ENCODE measurements around the gene SLC35F3.
"Not testable (repeated sequence)": the region's sequence is repeated elsewhere in the genome, so short reads cannot be mapped to it uniquely, and the experiment has no call there.

The SLC35F3 gene

DNA sequence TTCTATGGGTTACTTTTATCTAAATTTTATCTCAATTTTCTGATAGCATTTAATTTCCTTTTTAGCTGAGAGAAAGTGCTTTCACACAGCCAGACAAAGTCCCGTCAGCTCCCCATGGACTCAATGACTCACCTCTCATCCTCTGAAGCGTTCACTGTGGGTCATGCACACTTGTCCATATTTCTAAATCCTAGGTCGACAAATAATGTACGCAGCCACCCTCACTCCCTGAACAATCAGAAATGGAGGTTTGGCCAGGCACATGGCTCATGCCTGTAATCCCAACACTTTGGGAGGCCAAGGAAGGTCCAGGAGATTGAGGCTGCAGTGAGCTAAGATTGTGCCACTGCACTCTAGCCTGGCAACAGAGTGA, 426.4 kb downstream of the SLC35F3 start:
- no peak for DNase-seq

DNA sequence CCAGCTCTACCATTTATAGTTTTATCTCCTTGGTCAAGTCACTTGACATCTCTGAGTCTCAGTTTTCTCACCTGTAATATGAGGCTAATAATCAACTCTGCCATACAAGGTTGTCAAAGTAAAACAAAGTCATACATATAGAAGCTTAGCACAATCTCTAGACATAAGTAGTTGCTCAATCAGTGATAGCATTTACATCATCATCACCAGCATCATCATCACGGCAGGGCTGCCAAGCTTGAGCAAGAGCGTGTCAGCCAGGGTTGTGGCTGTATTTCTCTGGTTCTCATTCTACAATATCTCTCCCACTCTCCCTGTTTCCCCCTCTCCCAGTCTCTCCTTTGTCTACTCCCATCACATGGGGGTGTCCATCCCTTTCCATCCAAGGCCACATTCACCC, 427.0 kb downstream of the SLC35F3 start:
- no peak for DNase-seq

DNA sequence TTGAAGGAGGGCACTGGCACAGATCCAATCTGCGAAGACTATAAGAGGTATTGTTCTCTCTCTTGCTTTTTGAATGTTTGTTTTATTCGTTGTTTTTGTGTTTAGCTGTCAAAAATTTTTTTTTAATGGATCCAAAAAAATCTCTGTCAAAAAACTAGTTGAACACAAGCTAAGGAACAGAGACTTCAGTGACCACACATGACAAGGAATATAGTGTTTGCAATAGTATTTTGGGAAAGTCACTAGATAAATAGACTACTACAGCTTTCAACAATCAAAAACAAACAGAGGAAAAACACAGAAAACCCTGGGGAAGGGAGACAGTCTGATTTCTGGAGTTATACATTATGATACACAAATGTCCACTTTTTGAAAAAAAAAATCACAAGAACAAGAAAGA, 431.9 kb downstream of the SLC35F3 start:
- DNase-seq: no peak

DNA sequence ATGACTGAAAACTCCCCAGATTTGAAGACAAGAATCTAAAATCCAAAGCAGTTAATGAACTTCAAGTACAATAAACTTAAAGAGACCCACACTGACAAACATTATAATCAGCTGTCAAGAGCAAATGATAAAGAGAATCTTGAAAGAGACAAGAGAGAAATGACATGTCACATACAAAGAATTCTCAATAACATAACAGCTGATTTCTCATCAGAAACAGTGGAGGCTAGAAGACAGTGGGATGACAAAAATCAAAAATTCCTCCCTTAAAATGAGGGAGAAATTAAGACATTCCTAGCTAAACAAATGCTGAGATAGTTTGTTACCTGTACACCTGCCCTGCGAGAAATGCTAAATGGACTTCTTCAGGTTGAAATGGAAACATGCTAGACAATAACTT, 432.8 kb downstream of the SLC35F3 start:
- DNase-seq: peak; percentile 24

DNA sequence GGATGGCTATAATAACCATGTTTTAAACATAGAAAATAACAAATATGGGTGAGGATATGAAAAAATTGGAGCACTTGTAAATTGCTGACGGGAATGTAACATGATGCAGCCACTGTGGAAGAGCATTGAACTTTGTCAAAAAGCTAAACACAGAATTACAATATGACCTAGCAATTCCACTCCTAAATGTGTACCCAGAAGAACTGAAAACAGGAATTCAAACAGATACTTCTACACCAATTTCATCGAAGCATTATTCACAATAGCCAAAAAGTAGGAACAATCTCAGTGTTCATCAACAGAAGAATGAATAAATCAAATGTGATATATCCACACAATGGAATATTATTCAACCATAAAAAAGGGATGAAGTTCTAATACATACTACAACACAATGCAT, 436.1 kb downstream of the SLC35F3 start:
- no peak for DNase-seq

DNA sequence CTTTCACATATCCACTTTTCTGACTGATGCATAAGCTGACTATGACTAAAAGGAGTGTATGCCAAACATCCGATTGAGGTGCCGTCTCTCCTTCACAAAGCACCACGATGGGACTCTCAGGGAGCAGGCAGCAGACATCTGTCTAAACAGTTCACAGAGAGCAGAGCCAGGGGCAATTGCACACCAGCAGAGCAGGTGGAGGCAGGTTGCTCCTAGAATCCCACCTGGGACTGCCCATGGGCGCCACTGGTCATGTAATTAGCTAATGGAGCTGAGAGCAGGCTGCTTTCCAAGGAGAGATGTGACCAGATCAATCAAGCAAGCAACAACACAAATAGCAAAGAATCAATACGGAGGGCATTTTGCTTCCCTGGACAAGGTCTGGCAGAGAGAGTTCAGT, 438.3 kb downstream of the SLC35F3 start:
- no peak for DNase-seq

DNA sequence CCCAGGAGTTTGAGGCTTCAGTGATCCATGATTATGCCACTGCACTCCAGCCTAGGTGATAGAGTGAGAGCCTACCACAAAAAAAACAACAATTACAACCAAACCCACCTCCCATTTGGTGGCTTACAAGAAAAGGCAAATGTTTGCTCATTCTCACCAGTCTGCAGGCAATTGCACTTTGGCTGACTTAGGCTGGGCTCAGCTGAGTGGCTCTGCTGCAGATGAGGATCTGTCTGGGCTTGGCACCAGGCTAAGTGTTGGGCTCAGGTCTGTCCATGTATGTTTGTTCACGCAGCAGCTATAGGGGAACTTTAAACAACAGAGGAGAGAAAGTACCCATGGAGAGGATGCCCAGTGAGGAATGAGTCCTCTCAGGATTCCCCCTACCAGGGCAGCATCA, 440.8 kb downstream of the SLC35F3 start:
- DNase-seq: no peak

DNA sequence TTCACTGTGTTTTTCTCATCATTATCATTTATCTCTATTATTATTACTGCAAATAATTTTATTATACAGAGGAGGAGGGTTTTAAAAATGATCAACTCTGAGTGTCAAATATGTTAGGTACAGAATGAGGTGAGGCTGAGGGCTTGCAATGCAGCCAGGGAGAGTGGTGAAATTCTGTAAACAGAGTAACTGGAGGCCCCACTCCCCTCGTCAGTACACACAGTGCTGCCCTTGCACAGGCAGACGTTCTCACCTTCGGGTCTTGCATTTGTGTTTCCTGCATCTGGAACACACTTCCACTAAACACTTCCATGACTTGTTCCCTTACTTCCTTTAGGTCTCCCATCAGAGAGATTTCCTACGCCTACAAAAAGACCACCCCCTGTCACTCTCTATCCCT, 444.5 kb downstream of the SLC35F3 start:
- no peak for DNase-seq

DNA sequence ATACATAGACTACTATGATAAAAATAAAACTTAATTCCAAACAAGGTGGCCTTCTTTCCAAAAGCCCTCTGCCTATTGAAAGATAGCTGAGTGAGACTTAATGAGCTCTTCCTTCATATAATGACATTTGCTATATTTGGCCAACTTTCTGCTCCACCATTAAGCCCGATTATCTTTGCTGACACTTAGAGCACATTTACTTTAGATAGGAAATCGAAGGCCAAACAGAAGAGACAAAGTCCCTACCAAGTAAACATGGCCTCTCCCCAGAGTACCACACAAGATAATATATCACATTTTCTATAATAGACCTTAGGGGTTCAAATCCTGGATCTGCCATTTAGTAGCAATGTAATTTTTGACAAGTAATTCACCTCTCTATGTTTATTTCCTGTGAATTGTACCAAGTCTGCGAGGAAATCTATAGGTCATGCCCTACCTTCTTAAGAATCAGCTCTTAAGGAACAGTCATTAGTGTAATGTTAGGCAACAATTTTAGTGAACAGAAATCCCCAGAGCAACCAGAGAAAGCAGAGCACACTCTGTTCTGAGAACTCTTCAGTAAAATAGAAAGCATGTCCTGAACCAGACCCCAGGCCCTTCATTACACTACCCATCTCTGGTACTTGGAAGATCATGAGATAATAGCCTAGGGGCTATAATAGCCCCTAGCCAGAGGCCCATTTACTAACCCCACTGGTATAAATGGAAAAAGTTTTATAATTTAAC, 451.5 kb downstream of the SLC35F3 start:
- DNase-seq: no peak

DNA sequence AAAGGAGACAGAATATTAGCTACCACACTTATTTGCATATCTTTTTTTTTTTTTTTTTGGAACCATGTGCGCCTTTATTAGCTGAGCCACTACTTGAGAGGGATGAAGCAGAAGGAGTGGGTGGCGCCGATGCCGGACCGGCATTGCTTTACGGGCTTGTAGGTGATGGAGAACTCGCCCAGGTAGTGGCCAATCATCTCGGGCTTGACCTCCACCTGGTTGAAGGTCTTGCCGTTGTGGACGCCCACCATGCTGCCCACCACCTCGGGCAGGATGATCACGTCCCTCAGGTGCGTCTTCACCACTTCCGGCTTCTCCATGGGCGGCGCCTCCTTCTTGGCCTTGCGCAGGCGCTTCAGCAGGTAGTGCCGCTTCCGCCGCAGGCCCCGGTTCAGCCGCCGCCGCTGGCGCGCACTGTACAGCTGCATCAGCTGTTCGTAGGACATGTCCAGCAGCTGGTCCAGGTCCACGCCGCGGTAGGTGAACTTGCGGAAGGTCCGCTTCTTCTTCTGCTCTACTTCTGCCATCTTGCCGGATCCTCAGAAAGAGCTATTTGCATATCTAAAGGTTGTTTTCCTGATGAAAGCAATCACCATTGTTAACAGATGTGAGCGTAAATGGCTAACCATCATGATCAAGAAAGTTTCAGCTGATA, 452.3 kb downstream of the SLC35F3 start:
- not testable (repeated sequence) for DNase-seq

DNA sequence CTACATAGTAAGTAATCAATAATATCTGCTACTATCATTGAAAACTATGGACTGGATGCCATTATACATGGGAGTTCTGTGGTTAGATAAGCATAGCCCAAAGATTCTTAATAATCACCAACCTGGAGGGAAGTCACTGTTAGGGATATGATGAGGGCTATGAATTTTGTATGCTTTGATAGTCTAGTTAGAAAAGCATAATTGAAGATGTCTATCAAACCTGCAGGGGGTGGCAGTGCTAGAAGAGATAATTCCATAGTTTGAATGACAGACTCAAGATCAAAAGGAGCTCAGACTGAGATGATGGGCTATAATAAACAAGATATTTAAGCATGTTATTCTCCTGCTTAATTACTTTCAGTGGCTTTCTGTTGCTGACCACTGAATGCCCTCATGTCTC, 453.4 kb downstream of the SLC35F3 start:
- no peak for DNase-seq

DNA sequence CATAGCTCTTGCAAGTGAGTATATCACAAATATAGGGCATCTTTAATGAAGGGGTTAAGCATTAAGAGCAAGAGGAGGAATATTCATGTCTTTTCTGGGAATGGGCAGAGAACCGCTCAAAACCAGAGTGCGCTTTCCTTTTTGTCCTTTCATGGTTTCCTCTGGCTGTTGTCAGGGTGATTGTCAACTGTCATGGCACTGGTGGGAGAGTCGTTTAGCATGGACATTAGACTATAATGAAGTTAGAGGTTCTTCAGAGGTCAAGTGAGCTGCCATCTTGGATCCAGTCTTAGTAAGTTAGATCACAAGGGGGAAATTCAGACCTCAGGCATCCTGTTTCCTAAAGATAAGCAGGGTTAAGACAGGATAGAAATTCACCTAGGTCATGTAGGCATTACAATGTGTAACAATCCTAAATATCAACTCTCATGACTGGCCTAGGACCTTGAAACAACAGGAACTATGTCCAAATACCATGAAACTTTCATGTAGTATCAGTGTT, 456.7 kb downstream of the SLC35F3 start:
- peak; percentile 29 for DNase-seq

DNA sequence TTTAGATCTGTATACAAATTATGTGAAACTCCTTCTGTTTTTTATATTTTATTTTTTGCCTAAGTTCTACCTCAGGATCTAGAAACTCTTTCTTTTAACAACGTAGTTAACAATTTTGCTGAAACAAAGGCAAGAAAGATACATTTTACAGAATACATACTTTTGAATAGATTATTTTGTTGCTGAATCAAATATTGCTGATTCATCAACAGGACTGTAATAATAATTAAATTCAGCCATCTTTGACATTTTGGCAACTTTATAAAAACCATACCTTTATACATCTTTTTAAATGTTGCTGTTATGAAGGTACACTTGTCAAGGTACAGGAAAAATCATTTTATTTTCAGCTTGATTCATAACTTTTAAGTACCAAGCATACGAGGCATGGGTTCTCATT, 458.1 kb downstream of the SLC35F3 start:
- DNase-seq: no peak

DNA sequence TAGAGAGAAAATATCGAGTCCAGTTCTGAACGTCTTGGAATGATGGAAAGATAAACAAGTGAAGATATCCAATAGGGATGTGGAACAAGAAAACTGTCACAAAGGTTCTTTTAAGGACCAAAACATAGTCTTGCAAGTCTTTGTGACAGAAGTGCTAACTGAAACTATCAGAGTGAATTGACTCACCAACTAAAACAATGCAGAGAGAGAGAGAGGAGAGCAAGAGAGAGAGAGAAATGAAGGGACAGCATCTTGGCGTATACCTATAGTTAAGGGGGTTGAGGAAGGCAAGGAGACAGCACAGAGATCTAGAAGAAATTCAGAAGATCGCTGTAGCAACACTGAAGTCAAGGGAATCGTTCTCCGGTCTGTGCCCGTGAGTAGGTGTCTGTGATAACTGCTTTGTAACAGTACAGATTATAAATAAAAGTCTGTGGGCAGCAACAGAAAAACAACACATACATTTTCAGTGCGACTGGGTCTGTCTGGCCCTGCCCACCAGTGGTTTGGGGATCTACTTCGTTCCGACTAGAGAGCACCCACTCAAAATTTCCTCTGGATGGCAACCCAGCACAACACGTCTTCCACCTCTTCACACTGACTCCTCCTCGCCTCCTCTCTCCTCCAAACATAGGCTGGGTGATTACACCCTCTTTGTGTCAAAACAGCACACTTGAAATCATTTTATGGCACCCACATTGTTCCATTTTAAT, 464.0 kb downstream of the SLC35F3 start:
- DNase-seq: no peak

DNA sequence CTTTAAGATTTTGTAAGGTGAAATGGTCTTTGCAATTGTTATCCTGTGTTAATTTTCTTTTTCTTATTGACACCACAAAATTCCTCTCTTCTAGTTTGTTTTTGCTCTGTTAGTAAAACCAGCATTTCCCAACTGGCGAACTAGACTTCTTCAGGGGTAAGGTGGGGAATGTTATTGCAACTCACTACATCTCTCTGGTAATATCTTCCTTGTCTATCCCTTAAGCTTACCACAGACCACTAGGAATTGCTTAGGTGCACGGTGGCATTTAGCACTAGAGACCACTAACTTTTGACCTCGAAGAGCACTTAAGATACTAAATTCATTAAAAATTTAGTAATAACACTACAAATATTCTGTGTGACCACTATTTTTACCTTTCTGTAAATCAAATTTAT, 464.6 kb downstream of the SLC35F3 start:
- DNase-seq: no peak

DNA sequence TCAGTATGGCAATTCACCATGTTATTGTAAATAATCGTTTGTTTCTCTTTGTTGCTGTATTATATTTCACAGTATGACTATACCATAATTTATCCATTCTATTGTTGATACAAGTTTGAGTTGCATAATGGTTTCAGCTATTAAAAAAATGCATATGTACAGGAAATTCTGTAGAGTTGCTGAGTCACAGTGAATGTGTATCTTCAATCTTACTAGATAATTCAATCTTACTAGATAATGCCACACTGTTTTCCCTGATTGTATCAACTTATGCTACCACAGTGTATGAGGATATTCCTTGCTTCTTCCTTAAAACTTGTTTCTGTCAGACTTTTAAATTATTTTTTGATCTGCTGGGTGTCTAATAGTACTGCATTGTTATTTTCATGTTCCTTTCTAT, 465.3 kb downstream of the SLC35F3 start:
- peak; percentile 48 for DNase-seq

DNA sequence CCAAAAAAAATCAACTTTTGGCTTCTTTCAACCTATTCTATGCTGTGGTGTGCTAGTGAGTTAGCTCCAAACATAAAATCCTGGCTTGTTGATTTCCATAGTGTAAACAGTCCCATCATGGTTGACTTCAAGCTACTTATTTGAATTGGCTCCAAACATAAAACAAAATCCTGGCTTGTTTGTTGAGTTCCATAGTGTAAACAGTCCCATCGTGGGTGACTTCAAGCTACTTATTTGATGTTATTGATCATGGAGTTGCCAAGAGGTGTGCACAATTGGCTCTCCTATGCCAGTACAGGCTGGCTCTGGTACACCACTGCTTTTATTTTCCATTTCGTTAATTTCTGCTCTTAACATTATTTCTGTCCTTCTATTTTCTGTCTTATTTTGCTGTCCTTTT, 466.9 kb downstream of the SLC35F3 start:
- DNase-seq: no peak

DNA sequence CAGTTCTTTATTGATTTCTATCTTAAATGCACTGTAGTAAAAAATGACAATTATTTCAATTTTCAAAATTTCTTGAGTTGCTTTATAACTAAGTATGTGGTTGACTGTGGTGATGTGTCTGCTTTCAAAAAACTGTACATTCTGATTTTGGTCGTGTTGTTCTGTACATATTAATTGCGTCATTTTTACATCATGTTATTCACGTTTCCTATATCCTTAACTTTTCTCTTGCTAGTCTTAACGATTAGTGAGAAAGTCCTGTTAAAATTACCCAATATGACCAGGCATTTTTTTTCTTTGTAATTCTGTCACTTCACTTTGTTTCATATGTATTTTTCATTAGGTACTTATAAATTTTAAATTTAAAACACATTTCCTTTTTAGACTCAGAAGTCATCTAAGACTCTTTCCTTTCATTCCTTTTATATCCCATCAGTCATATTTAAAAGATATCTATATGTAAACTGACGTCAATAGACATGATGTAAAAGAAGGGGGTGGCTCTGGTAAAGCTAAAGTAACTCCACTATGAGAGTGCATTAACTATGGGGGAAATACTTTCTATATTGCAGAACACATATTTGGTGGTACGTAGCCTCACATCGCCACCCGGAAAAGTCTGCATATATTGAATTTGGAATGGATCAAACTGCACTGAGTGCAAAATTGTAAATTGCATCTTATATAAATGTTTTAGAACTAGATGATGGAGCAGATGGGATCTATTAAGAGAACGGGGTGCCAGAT, 467.7 kb downstream of the SLC35F3 start:
- peak; percentile 50 for DNase-seq

DNA sequence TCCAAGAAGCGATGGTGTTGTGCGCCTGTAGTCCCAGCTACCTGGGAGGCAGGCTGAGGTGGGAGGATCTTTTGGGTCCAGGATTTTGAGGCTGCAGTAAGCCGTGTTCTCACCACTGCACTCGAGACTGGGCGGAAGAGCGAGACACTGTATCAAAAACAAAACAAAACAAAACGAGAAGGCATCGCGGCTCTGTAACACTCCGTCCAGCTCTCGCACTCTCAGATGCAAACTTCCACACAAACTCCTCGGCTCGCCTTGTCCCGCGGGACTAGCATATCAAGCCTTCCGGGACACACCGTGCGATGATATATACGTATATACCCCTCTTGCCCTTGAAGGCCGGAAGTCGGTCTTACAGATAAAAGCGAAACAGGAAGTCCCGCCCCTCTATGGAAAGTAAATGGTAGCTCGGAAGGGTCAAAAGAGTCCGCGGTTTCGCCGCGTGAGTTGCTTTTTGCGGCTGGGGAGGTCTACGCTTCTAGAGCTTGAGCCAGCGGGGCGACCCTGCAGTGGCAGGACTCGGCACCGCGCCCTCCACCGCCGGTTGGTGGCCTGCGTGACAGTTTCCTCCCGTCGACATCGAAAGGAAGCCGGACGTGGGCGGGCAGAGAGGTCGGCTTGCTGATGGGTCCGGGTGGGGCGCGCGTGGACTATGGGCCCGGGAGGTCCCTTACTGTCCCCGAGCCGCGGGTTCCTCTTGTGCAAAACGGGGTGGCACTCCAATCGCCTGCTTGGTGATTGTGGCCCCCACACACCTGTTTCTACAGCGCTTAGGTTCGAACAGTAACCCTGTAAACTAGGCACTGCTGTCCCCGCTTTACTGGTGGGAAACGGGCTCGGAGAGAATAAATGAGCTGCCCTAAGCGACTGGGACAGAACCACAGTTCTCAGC, 468.8 kb downstream of the SLC35F3 start, which contains the start of gene COA6:
COA6 (plus strand) TSS at position 393 of the 895 bp plus-strand sequence; CDS start at position 404, 11 bp downstream.
- peak; percentile 99 for DNase-seq

DNA sequence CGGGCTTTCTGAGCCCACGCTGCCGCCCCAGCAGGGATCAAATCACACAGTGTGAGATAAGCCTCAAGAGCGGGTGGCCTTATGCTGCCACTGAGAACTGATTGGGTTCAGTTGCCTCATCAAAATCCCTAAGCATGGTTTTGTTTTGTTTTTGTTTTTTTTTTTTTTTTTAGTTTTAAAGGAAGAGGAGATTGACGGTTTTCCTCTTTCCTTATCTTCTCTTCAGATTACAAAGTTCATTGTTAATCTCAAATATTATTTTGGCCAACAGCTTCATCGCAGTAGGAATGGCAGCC, 469.4 kb downstream of the SLC35F3 start:
- no peak for DNase-seq

Measured in OCI-M1 (cell line).